Mesenchymal stem cell (in vitro differentiated cells and primary cell): ENCODE measurements around the gene ACTA2.
A peak's percentile ranks its signal among the peaks of the same experiment; 100 is the strongest.

Experiments
- DNase-seq: peaks from one replicate; pipeline ENCODE4 v3.0.0-alpha.2; 2013
- H2AFZ ChIP-seq: one replicate; pipeline ENCODE4 v1.6.1; 2013; ENCODE audit warnings: low read depth, mild to moderate bottlenecking, control low read depth, inconsistent platforms, low read length, moderate library complexity
- H2AK5ac ChIP-seq: 2 replicates; pipeline ENCODE4 v1.6.1; 2013; ENCODE audit warnings: low read length, moderate library complexity, mild to moderate bottlenecking, inconsistent platforms; ENCODE audit not compliant: severe bottlenecking
- H2BK120ac ChIP-seq: one replicate; pipeline ENCODE4 v1.6.1; 2013; ENCODE audit warnings: low read depth, mild to moderate bottlenecking, inconsistent platforms, low read length, moderate library complexity
- H2BK12ac ChIP-seq, 2 experiments: one replicate each; pipeline ENCODE4 v1.6.1; 2013; ENCODE audit warnings: inconsistent platforms in 2 of 2, low read length in 2 of 2, mild to moderate bottlenecking in 2 of 2, moderate library complexity in 2 of 2, control low read depth in 1 of 2
- H2BK15ac ChIP-seq: one replicate; pipeline ENCODE4 v1.6.1; 2013; ENCODE audit warnings: mild to moderate bottlenecking, low read depth, inconsistent platforms; ENCODE audit not compliant: poor library complexity, severe bottlenecking
- H2BK5ac ChIP-seq: 2 replicates; pipeline ENCODE4 v1.6.1; 2013; ENCODE audit warnings: low read depth, mild to moderate bottlenecking, low read length, control low read depth, inconsistent platforms; ENCODE audit not compliant: poor library complexity, severe bottlenecking
- H3K14ac ChIP-seq, 2 experiments: one replicate each; pipeline ENCODE4 v1.6.1; 2013; ENCODE audit warnings: inconsistent platforms in 2 of 2, low read length in 2 of 2, control low read depth in 1 of 2, mild to moderate bottlenecking in 1 of 2, moderate library complexity in 1 of 2
- H3K18ac ChIP-seq, 2 experiments: one replicate each; pipeline ENCODE4 v1.6.1; 2013; ENCODE audit warnings: inconsistent platforms in 2 of 2, low read length in 2 of 2, control low read depth in 1 of 2, low read depth in 1 of 2, mild to moderate bottlenecking in 1 of 2
- H3K23ac ChIP-seq, 2 experiments: one replicate each; pipeline ENCODE4 v1.6.1; 2013; ENCODE audit warnings: inconsistent platforms in 2 of 2, low read length in 2 of 2, mild to moderate bottlenecking in 2 of 2, moderate library complexity in 2 of 2, control low read depth in 1 of 2
- H3K27ac ChIP-seq: 2 replicates; pipeline ENCODE4 v1.5.1; 2013; ENCODE audit warnings: mild to moderate bottlenecking, moderate library complexity, low read length, control low read depth, inconsistent platforms; ENCODE audit not compliant: poor library complexity, severe bottlenecking
- H3K27me3 ChIP-seq, 2 experiments: 2 replicates each; pipeline versions ENCODE4 v1.6.1 to v1.7.0; 2013; ENCODE audit warnings: low read length in 2 of 2, mild to moderate bottlenecking in 2 of 2, moderate library complexity in 2 of 2, control low read depth in 1 of 2, inconsistent platforms in 1 of 2; ENCODE audit not compliant: control insufficient read depth in 1 of 2, insufficient read depth in 1 of 2
- H3K36me3 ChIP-seq, 2 experiments: 2 replicates each; pipeline versions ENCODE4 v1.6.1 to v1.7.0; 2013; ENCODE audit warnings: low read length in 2 of 2, control low read depth in 1 of 2, inconsistent platforms in 1 of 2, low read depth in 1 of 2, mild to moderate bottlenecking in 1 of 2; ENCODE audit not compliant: insufficient read depth in 2 of 2, control insufficient read depth in 1 of 2
- H3K4ac ChIP-seq, 2 experiments: one replicate each; pipeline ENCODE4 v1.6.1; 2013; ENCODE audit warnings: inconsistent platforms in 2 of 2, low read length in 2 of 2, mild to moderate bottlenecking in 2 of 2, moderate library complexity in 2 of 2, control low read depth in 1 of 2, low read depth in 1 of 2
- H3K4me1 ChIP-seq: 2 replicates; pipeline ENCODE4 v1.6.1; 2013; ENCODE audit warnings: low read depth, low read length, control low read depth; ENCODE audit not compliant: control insufficient read depth, insufficient read depth
- H3K4me2 ChIP-seq: 2 replicates; pipeline ENCODE4 v1.6.1; 2013; ENCODE audit warnings: low read length, mild to moderate bottlenecking, inconsistent platforms; ENCODE audit not compliant: poor library complexity, severe bottlenecking
- H3K4me3 ChIP-seq, 2 experiments: 2 replicates each; pipeline versions ENCODE4 v1.5.1 to v1.7.0; 2013; ENCODE audit warnings: low read length in 2 of 2, mild to moderate bottlenecking in 2 of 2, control low read depth in 1 of 2, low read depth in 1 of 2; ENCODE audit not compliant: insufficient read depth in 1 of 2
- H3K79me1 ChIP-seq: replicated peaks from 2 replicates; pipeline ENCODE4 v1.6.1; 2013; ENCODE audit warnings: mild to moderate bottlenecking, control low read depth, low read length, inconsistent platforms; ENCODE audit not compliant: poor library complexity, severe bottlenecking
- H3K9ac ChIP-seq: 2 replicates; pipeline ENCODE4 v1.7.0; 2013; ENCODE audit warnings: mild to moderate bottlenecking, low read length, moderate library complexity
- H3K9me3 ChIP-seq: 2 replicates; pipeline ENCODE4 v1.7.0; 2013; ENCODE audit warnings: mild to moderate bottlenecking, low read length; ENCODE audit not compliant: control insufficient read depth
- H4K8ac ChIP-seq: one replicate; pipeline ENCODE4 v1.6.1; 2013; ENCODE audit warnings: inconsistent platforms, mild to moderate bottlenecking, low read length, moderate library complexity
- H4K91ac ChIP-seq: one replicate; pipeline ENCODE4 v1.6.1; 2013; ENCODE audit warnings: mild to moderate bottlenecking, low read length, inconsistent platforms
- WGBS: methylation state at CpG from one replicate; pipeline ENCODE4 v1.1.7; 2013; ENCODE audit warnings: mixed read lengths; 5-methylcytosine and 5-hydroxymethylcytosine counted together

Gene ACTA2

DNA sequence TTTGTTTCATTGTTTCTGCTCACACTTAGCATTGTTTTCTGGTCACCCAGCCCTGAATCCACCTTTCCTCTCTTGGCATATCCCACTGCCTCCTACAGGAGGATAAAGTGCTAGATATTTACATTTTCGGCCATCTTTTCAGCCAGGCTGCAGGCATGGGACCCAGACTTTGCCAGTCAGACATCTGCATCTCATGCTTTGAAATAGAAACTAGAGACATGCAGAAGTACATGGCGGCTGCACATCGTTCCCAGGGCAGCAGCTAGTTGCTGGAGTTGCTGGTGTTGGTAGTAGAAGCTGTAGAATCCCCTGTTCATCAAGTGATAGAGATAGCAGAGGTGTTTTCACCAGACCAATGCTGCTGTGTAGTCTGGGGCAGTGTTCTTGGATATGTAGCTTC, 53.8 kb downstream of the ACTA2 start:
- peak overlapping the region in 1 of 2 experiments; percentile 58 for H3K4ac ChIP-seq
- no peak overlapping the region for H3K4me2 ChIP-seq
- 98% methylated on average over 3 of the region's 3 CpGs for WGBS
- H2BK12ac ChIP-seq = peak overlapping the region in 1 of 2 experiments; percentile 57
- H3K27ac ChIP-seq = no peak overlapping the region
- no peaks in the 10 kb centered on the region for H3K27me3 ChIP-seq
- H2AFZ ChIP-seq = no peak overlapping the region
- no peak overlapping the region for H2AK5ac ChIP-seq
- H2BK5ac ChIP-seq = no peak overlapping the region
- no peak overlapping the region for H4K91ac ChIP-seq
- no peak overlapping the region for H3K4me3 ChIP-seq
- peaks cover 2% of the 10 kb centered on the region for H3K4me1 ChIP-seq
- H3K79me1 ChIP-seq = peaks cover 31% of the 10 kb centered on the region
- no peak for DNase-seq
- H3K9me3 ChIP-seq = no peaks in the 10 kb centered on the region
- no peak overlapping the region for H2BK15ac ChIP-seq
- H2BK120ac ChIP-seq = no peak overlapping the region
- H3K23ac ChIP-seq = no peak overlapping the region
- no peak overlapping the region for H3K18ac ChIP-seq
- H3K14ac ChIP-seq = no peak overlapping the region
- peaks cover 0 to 17% of the 10 kb centered on the region in 2 experiments for H3K36me3 ChIP-seq
- H3K9ac ChIP-seq = no peak overlapping the region
- H4K8ac ChIP-seq = no peak overlapping the region

- Histone ChIP-seq H2BK12ac (no peak overlapping the region), H2BK15ac (no peak overlapping the region)
- WGBS = 32% methylated on average over 6 of the region's 8 CpGs
Observed at GRCh38 chr10:88896994-88897853, 55.3 kb downstream of the ACTA2 start.

GRCh38 chr10:88896372-88896993, 56.1 kb downstream of the ACTA2 start:
- H2BK12ac ChIP-seq = no peak overlapping the region
- DNase-seq = no peak
- H2AFZ ChIP-seq = no peak overlapping the region
- H3K23ac ChIP-seq = no peak overlapping the region
- H3K9ac ChIP-seq = peak overlapping the region; percentile 66
- H4K8ac ChIP-seq = no peak overlapping the region
- no peak overlapping the region for H2BK5ac ChIP-seq
- H3K27me3 ChIP-seq = no peaks in the 10 kb centered on the region
- no peak overlapping the region for H2BK120ac ChIP-seq
- peak overlapping the region in 1 of 2 experiments; percentile 28 for H3K4me3 ChIP-seq
- peaks cover 6% of the 10 kb centered on the region for H3K4me1 ChIP-seq
- no CpG with 5 or more reads among the region's 4 CpGs for WGBS
- no peak overlapping the region for H3K4me2 ChIP-seq
- H3K79me1 ChIP-seq = peaks cover 32% of the 10 kb centered on the region
- no peak overlapping the region for H3K14ac ChIP-seq
- no peaks in the 10 kb centered on the region for H3K9me3 ChIP-seq
- H3K18ac ChIP-seq = no peak overlapping the region
- no peak overlapping the region for H3K4ac ChIP-seq
- no peak overlapping the region for H3K27ac ChIP-seq
- no peak overlapping the region for H2AK5ac ChIP-seq
- H4K91ac ChIP-seq = no peak overlapping the region
- no peak overlapping the region for H2BK15ac ChIP-seq
- H3K36me3 ChIP-seq = no peaks in the 10 kb centered on the region

More at GRCh38 chr10:88896994-88897853, 55.3 kb downstream of the ACTA2 start:
- Histone ChIP-seq H3K27me3 (no peaks in the 10 kb centered on the region), H3K4me2 (no peak overlapping the region), H3K27ac (no peak overlapping the region), H3K4me3 (peak overlapping the region in 1 of 2 experiments; percentile 15), H2AK5ac (no peak overlapping the region), H3K79me1 (peaks cover 31% of the 10 kb centered on the region), H3K9me3 (no peaks in the 10 kb centered on the region), H4K8ac (no peak overlapping the region), H4K91ac (no peak overlapping the region), H3K14ac (no peak overlapping the region), H3K9ac (peak overlapping the region; percentile 66), H3K4me1 (peaks cover 3% of the 10 kb centered on the region), H2BK5ac (no peak overlapping the region), H3K4ac (no peak overlapping the region), H2AFZ (no peak overlapping the region), H3K18ac (peak overlapping the region in 1 of 2 experiments; percentile 54), H2BK120ac (no peak overlapping the region), H3K36me3 (peaks cover 0 to 4% of the 10 kb centered on the region in 2 experiments), H3K23ac (no peak overlapping the region)
- DNase-seq = peak; percentile 28

- no peak overlapping the region for H3K4me2 ChIP-seq
- H4K91ac ChIP-seq = no peak overlapping the region
- H2BK120ac ChIP-seq = no peak overlapping the region
- no peak overlapping the region for H3K4ac ChIP-seq
- H3K9me3 ChIP-seq = no peaks in the 10 kb centered on the region
- no peak overlapping the region for H3K23ac ChIP-seq
- H2AK5ac ChIP-seq = no peak overlapping the region
- no peak overlapping the region for H2BK5ac ChIP-seq
- H3K36me3 ChIP-seq = no peaks in the 10 kb centered on the region
- H3K27ac ChIP-seq = no peak overlapping the region
- peaks cover 33% of the 10 kb centered on the region for H3K79me1 ChIP-seq
- DNase-seq = no peak
- no peak overlapping the region for H3K9ac ChIP-seq
- WGBS = 100% methylated on average over 1 of the region's 1 CpG
- H3K4me3 ChIP-seq = no peak overlapping the region
- no peak overlapping the region for H2AFZ ChIP-seq
- H3K4me1 ChIP-seq = peaks cover 6% of the 10 kb centered on the region
- no peak overlapping the region for H3K14ac ChIP-seq
- H4K8ac ChIP-seq = no peak overlapping the region
- H2BK15ac ChIP-seq = no peak overlapping the region
- H3K18ac ChIP-seq = no peak overlapping the region
- H2BK12ac ChIP-seq = no peak overlapping the region
- no peaks in the 10 kb centered on the region for H3K27me3 ChIP-seq
Observed at GRCh38 chr10:88895250-88895649, 57.3 kb downstream of the ACTA2 start.
